D721Med (cell line): Measurements from ENCODE around the gene MTRFR.

ENCODE experiments used
- DNase-seq: peaks from one replicate; pipeline ENCODE4 v3.0.0; 2011; ENCODE audit warnings: low spot score; ENCODE audit not compliant: insufficient read length
- FAIRE-seq: peaks from 2 replicates; lab custom pipeline; 2011; peaks lifted over from hg19 to GRCh38; lab: Jason Lieb, UNC
- CTCF ChIP-seq: IDR thresholded peaks from 2 replicates; pipeline ENCODE4 v1.5.1; 2012; ENCODE audit warnings: mild to moderate bottlenecking, control low read depth; ENCODE audit not compliant: insufficient read depth; ENCODE audit errors: missing control alignments

MTRFR gene

GRCh38 chr12:123263196-123263817, 30.1 kb downstream of the MTRFR start:
- TF ChIP-seq CTCF, result no peak
- no peak for FAIRE-seq
- DNase-seq, result no peak

- no peak for DNase-seq
- TF ChIP-seq CTCF, result peak; percentile 27
- FAIRE-seq, result no peak
These were observed 31.4 kb downstream of the MTRFR start for GRCh38 chr12:123264642-123265041.

- TF ChIP-seq CTCF, result no peak
- DNase-seq (no peak), FAIRE-seq (no peak)
These were observed 32.8 kb downstream of the MTRFR start for GRCh38 chr12:123265851-123266678.

GRCh38 chr12:123266679-123267277, 33.5 kb downstream of the MTRFR start:
- no peak for FAIRE-seq
- no peak for TF ChIP-seq CTCF
- DNase-seq, result no peak

GRCh38 chr12:123267335-123267920, 34.2 kb downstream of the MTRFR start:
- TF ChIP-seq CTCF, result no peak
- DNase-seq, result no peak
- no peak for FAIRE-seq

- DNase-seq, result no peak
- FAIRE-seq, result no peak
These were observed 35.0 kb downstream of the MTRFR start for GRCh38 chr12:123267991-123268843.

More at GRCh38 chr12:123267991-123268843, 35.0 kb downstream of the MTRFR start:
- TF ChIP-seq CTCF, result no peak
